DND-41 (cell line): ENCODE data around the gene C6orf136.
"Not testable (repeated sequence)": the region's sequence is repeated elsewhere in the genome, so short reads cannot be mapped to it uniquely, and the experiment has no call there.

Experiments used
- ATAC-seq: fragments of 200-7000 bp; cut with Tn5 transposase; 3 replicates; pipeline ENCODE4 v1.9.1; 2021; ENCODE audit warnings: low read depth; ENCODE audit not compliant: insufficient read depth
- DNase-seq: peaks from one replicate; pipeline ENCODE4 v3.0.0-alpha.2; 2020
- H2AFZ ChIP-seq: 2 replicates; pipeline ENCODE4 v1.6.0; 2012; ENCODE audit warnings: low read depth, low read length
- H3K27ac ChIP-seq: 2 replicates; pipeline ENCODE4 v1.5.1; 2012; ENCODE audit warnings: low read length, inconsistent platforms
- H3K27me3 ChIP-seq: fragments of 200-600 bp; sonication (generic); 2 replicates; pipeline ENCODE4 v1.6.0; 2012; ENCODE audit warnings: low read length, mild to moderate bottlenecking, inconsistent platforms; ENCODE audit not compliant: insufficient read depth, poor library complexity
- H3K36me3 ChIP-seq: 2 replicates; pipeline ENCODE4 v1.5.1; 2012; ENCODE audit warnings: low read length, inconsistent platforms; ENCODE audit not compliant: insufficient read depth
- H3K4me1 ChIP-seq: 2 replicates; pipeline ENCODE4 v1.5.1; 2012; ENCODE audit warnings: mild to moderate bottlenecking, low read length; ENCODE audit not compliant: insufficient read depth
- H3K4me2 ChIP-seq: 2 replicates; pipeline ENCODE4 v1.6.0; 2012; ENCODE audit warnings: mild to moderate bottlenecking, moderate library complexity, low read length, inconsistent platforms; ENCODE audit not compliant: insufficient read depth
- H3K4me3 ChIP-seq, 2 experiments: fragments of 200-600 bp in 1 of 2; shearing (Covaris generic) in 1 of 2; 2 replicates each; pipeline ENCODE4 v1.5.1; 2012 to 2016; ENCODE audit warnings: inconsistent platforms in 2 of 2, low read length in 2 of 2, mild to moderate bottlenecking in 2 of 2, low read depth in 1 of 2, moderate library complexity in 1 of 2
- H3K79me2 ChIP-seq: 2 replicates; pipeline ENCODE4 v1.6.0; 2012; ENCODE audit warnings: low read length, inconsistent platforms; ENCODE audit not compliant: insufficient read depth
- H3K9ac ChIP-seq: 2 replicates; pipeline ENCODE4 v1.6.0; 2012; ENCODE audit warnings: low read depth, mild to moderate bottlenecking, inconsistent platforms, low read length, moderate library complexity
- H3K9me3 ChIP-seq: 2 replicates; pipeline ENCODE4 v1.5.1; 2012; ENCODE audit warnings: low read length, moderate library complexity, mild to moderate bottlenecking, inconsistent platforms; ENCODE audit not compliant: insufficient read depth, severe bottlenecking
- H4K20me1 ChIP-seq: 2 replicates; pipeline ENCODE4 v1.6.0; 2012; ENCODE audit warnings: low read length; ENCODE audit not compliant: insufficient read depth
- CTCF ChIP-seq: IDR thresholded peaks from 2 replicates; pipeline ENCODE4 v1.5.1; 2012; ENCODE audit warnings: borderline replicate concordance, low read length, moderate library complexity, mild to moderate bottlenecking; ENCODE audit not compliant: poor library complexity, severe bottlenecking; ENCODE audit errors: extremely low read depth
- EZH2 ChIP-seq: IDR thresholded peaks from 3 replicates; pipeline ENCODE4 v1.6.1; 2012; ENCODE audit warnings: borderline replicate concordance, low read depth, mild to moderate bottlenecking, moderate library complexity, low read length, inconsistent platforms; ENCODE audit not compliant: severe bottlenecking

Gene C6orf136

GRCh38 chr6:30656513-30656912 lies 9.6 kb downstream of the C6orf136 start:
- Histone ChIP-seq H3K27me3 (no peaks in the 10 kb centered on the region), H3K4me1 (no peaks in the 10 kb centered on the region), H3K79me2 (no peaks in the 10 kb centered on the region), H4K20me1 (no peaks in the 10 kb centered on the region), H3K4me2 (no peak overlapping the region), H3K27ac (no peak overlapping the region), H2AFZ (no peak overlapping the region), H3K36me3 (peaks cover 86% of the 10 kb centered on the region), H3K4me3 (no peak overlapping the region), H3K9me3 (no peaks in the 10 kb centered on the region), H3K9ac (no peak overlapping the region)
- no peak for DNase-seq
- no peak for ATAC-seq
- no peak for TF ChIP-seq CTCF
- TF ChIP-seq EZH2: no peak

DNA sequence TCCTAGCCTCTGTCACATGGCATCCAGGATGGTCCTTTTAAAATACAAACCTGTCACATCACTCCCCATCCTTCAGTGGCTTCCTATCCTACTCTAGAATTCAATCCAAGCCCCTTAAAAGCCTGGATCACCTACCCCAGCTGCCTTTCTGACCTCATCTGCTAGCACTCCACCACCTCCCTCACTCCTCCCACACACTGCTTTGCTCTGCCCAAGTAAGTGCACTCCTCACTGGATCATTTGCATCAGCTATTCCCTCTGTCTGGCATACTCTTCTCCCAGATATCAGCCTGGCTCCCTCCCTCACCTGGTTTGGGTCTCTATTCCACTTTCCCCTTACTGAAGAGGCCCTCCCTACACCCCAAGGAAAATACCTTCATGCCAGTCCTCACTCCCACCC lies 10.5 kb downstream of the C6orf136 start:
- no peak overlapping the region for H3K4me2 ChIP-seq

DNA sequence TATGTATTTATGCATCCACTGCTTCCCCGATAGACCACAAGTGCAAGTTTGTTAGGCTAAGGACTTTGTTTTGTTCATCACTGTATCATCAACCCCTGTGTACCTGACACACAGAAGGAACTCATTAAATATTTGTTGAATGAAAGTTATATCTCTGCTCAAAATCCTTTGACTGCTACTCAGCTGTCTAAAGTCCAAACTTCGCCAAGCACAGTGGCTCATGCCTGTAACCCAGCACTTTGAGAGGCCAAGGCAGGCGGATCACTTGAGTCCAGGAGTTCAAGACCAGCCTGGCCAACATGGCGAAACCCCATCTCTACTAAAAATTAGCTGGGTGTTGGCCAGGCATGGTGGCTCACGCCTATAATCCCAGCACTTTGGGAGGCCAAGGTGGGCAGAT lies 11.0 kb downstream of the C6orf136 start:
- H3K27ac ChIP-seq, H4K20me1 ChIP-seq, H3K4me1 ChIP-seq, H3K79me2 ChIP-seq, DNase-seq, H3K9me3 ChIP-seq, H3K27me3 ChIP-seq, H3K4me2 ChIP-seq, H3K9ac ChIP-seq, H3K4me3 ChIP-seq, ATAC-seq, H2AFZ ChIP-seq: not testable (repeated sequence)
- peaks cover 86% of the 10 kb centered on the region for H3K36me3 ChIP-seq

More for the DNA sequence above, 10.5 kb downstream of the C6orf136 start:
- Histone ChIP-seq H3K9me3 (no peaks in the 10 kb centered on the region), H3K79me2 (no peaks in the 10 kb centered on the region), H3K36me3 (peaks cover 86% of the 10 kb centered on the region), H3K4me3 (no peak overlapping the region), H3K9ac (no peak overlapping the region), H3K4me1 (no peaks in the 10 kb centered on the region), H4K20me1 (no peaks in the 10 kb centered on the region), H3K27me3 (no peaks in the 10 kb centered on the region), H3K27ac (no peak overlapping the region), H2AFZ (no peak overlapping the region)
- DNase-seq (no peak), ATAC-seq (no peak)
- TF ChIP-seq EZH2 (no peak), CTCF (no peak)

DNA sequence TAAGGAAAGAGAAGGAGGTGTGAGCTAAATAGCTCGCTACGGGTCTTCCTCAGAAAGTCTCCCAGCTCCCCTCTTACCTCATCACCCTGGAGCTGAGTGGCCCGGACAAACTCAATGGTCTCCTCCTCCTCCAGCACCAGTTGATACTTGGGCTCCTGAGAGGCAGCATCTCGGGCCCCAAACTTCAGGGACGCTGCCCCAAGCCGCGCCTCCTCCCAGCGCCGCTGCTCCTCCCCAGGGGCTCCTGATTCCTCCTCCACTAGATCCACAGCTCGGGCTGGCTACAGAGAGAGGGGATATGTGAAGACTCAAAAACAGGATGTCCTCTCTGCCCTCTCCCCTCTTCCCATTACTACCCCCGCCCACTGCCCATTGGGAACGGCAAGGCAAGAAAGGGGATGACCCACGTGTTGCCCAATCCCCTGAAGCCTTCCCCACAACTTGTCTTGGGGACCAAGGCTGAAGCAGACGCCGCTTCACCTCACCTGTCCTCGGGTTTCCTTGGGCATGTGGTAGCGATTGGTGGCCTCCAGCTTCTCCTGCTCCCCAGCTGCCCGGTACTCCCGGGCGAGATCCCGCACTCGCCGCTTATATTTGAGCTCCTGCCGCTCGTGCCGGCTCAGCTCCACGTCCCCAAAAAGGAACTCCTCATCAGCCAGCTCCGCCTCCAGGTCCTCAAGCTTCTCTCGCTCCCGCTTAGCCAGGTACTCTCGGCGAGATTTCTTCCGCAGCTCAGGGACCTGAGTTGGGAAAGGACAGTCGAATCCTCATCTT lies 18.2 kb downstream of the C6orf136 start:
- Histone ChIP-seq H3K27me3 (no peaks in the 10 kb centered on the region), H2AFZ (no peak overlapping the region), H3K27ac (no peak overlapping the region), H3K4me3 (no peak overlapping the region), H3K79me2 (no peaks in the 10 kb centered on the region), H3K9me3 (no peaks in the 10 kb centered on the region), H3K4me2 (no peak overlapping the region), H3K4me1 (no peaks in the 10 kb centered on the region), H4K20me1 (no peaks in the 10 kb centered on the region), H3K36me3 (peaks cover 75% of the 10 kb centered on the region), H3K9ac (no peak overlapping the region)
- DNase-seq: no peak
- no peak for ATAC-seq
- TF ChIP-seq EZH2: no peak
- TF ChIP-seq CTCF: no peak

GRCh38 chr6:30666300-30666699 lies 19.4 kb downstream of the C6orf136 start:
- not testable (repeated sequence) for H3K27ac ChIP-seq, H3K4me1 ChIP-seq, ATAC-seq, H3K4me3 ChIP-seq, H3K4me2 ChIP-seq, H4K20me1 ChIP-seq, H3K79me2 ChIP-seq, H3K27me3 ChIP-seq, H2AFZ ChIP-seq, H3K9ac ChIP-seq, DNase-seq, H3K9me3 ChIP-seq
- peaks cover 79% of the 10 kb centered on the region for H3K36me3 ChIP-seq
